GM12892 (cell line): ENCODE measurements around the gene DRG2.
A peak's percentile ranks its signal among the peaks of the same experiment; 100 is the strongest.

Source experiments
- DNase-seq: peaks from one replicate; pipeline ENCODE4 v3.0.0; 2011; ENCODE audit not compliant: insufficient read length
- FAIRE-seq: peaks from 2 replicates; lab custom pipeline; 2011; peaks lifted over from hg19 to GRCh38; lab: Jason Lieb, UNC
- POLR2A ChIP-seq: IDR thresholded peaks from 2 replicates; pipeline ENCODE4 v1.6.1; 2011; ENCODE audit warnings: low read depth, low read length, control low read depth
- POLR2AphosphoS5 ChIP-seq: IDR thresholded peaks from 2 replicates; pipeline ENCODE4 v1.6.1; 2011; ENCODE audit warnings: low read depth, low read length, control low read depth
- TAF1 ChIP-seq: IDR thresholded peaks from 2 replicates; pipeline ENCODE4 v1.6.1; 2011; ENCODE audit warnings: low read depth, mild to moderate bottlenecking, control low read depth, low read length, borderline replicate concordance

Gene DRG2

GRCh38 chr17:18140648-18141047 lies 52.9 kb downstream of the DRG2 start:
- no peak for FAIRE-seq

GRCh38 chr17:18141210-18141803 lies 53.6 kb downstream of the DRG2 start:
- DNase-seq (no peak), FAIRE-seq (peak; percentile 86)

More at GRCh38 chr17:18140648-18141047, 52.9 kb downstream of the DRG2 start:
- no peak for DNase-seq
- TF ChIP-seq TAF1: no peak
- no peak for TF ChIP-seq POLR2A
- no peak for TF ChIP-seq POLR2AphosphoS5

GRCh38 chr17:18142417-18142816 lies 54.7 kb downstream of the DRG2 start:
- FAIRE-seq (no peak), DNase-seq (no peak)
- TF ChIP-seq TAF1 (no peak), POLR2AphosphoS5 (no peak), POLR2A (no peak)

More at GRCh38 chr17:18141210-18141803, 53.6 kb downstream of the DRG2 start:
- no peak for TF ChIP-seq POLR2A
- TF ChIP-seq TAF1: no peak
- TF ChIP-seq POLR2AphosphoS5: no peak

- TF ChIP-seq TAF1 (no peak), POLR2A (no peak)
- FAIRE-seq (peak; percentile 54), DNase-seq (no peak)
Measured at GRCh38 chr17:18143044-18143936, 55.5 kb downstream of the DRG2 start.

GRCh38 chr17:18144261-18144660 lies 56.5 kb downstream of the DRG2 start:
- FAIRE-seq: no peak
- no peak for TF ChIP-seq POLR2A
- no peak for TF ChIP-seq TAF1
- no peak for TF ChIP-seq POLR2AphosphoS5
- DNase-seq: no peak

GRCh38 chr17:18144855-18145254 lies 57.1 kb downstream of the DRG2 start:
- FAIRE-seq (no peak), DNase-seq (no peak)
- no peak for TF ChIP-seq POLR2A
- TF ChIP-seq TAF1: no peak
- no peak for TF ChIP-seq POLR2AphosphoS5

GRCh38 chr17:18145811-18146210 lies 58.1 kb downstream of the DRG2 start:
- FAIRE-seq (no peak), DNase-seq (no peak)
- no peak for TF ChIP-seq TAF1
- TF ChIP-seq POLR2A: no peak
- TF ChIP-seq POLR2AphosphoS5: no peak

GRCh38 chr17:18146259-18146658 lies 58.5 kb downstream of the DRG2 start:
- FAIRE-seq (no peak), DNase-seq (no peak)
- TF ChIP-seq POLR2A: no peak
- TF ChIP-seq TAF1: no peak
- TF ChIP-seq POLR2AphosphoS5: no peak

GRCh38 chr17:18146980-18147379 lies 59.2 kb downstream of the DRG2 start:
- no peak for TF ChIP-seq POLR2A
- TF ChIP-seq POLR2AphosphoS5: no peak
- no peak for TF ChIP-seq TAF1
- DNase-seq (no peak), FAIRE-seq (no peak)

GRCh38 chr17:18148586-18148985 lies 60.8 kb downstream of the DRG2 start:
- no peak for FAIRE-seq
- TF ChIP-seq TAF1 (no peak), POLR2AphosphoS5 (no peak), POLR2A (no peak)
- no peak for DNase-seq

GRCh38 chr17:18151290-18151689 lies 63.5 kb downstream of the DRG2 start:
- no peak for TF ChIP-seq TAF1
- TF ChIP-seq POLR2AphosphoS5: no peak
- TF ChIP-seq POLR2A: no peak
- no peak for DNase-seq
- FAIRE-seq: no peak
